GM12878 (cell line): ENCODE results near the gene BCAS2. TPM values are rescaled to one million over a fixed set of nuclear protein-coding genes. Genes with fewer than 3 reads are reported as not detected.

Source experiments
- ATAC-seq: fragments of 200-7000 bp; cut with Tn5 transposase; 3 replicates; pipeline ENCODE4 v1.9.1; 2020; ENCODE audit warnings: mild to moderate bottlenecking, moderate library complexity
- BruUV-seq: library from RNA; stranded (reverse); fragments of 400-500 nt; replicated peaks from 2 replicates; lab custom pipeline; 2021; lab: Mats Ljungman, UMichigan
- CTCF ChIA-PET: fragments of 300-600 bp; sonication (Branson Sonifier 250); formaldehyde crosslinking; extraction: SDS; loops from one replicate; lab custom pipeline; 2021; ENCODE audit warnings: inconsistent platforms; lab: Yijun Ruan, JAX
- POLR2A ChIA-PET: fragments of 350-600 bp; formaldehyde crosslinking; extraction: SDS; loops from one replicate; lab custom pipeline; 2021; ENCODE audit warnings: inconsistent platforms; lab: Charles Lee
- RAD21 ChIA-PET: fragments of 300-600 bp; sonication (Branson Sonifier 250); formaldehyde crosslinking; loops from one replicate; lab custom pipeline; 2023; ENCODE audit warnings: antibody characterized with exemption; ENCODE audit not compliant: unreplicated experiment; lab: Charles Lee
- SMC1A ChIA-PET: fragments of 300-600 bp; sonication (Branson Sonifier 250); formaldehyde crosslinking; loops from one replicate; lab custom pipeline; 2023; ENCODE audit not compliant: unreplicated experiment, uncharacterized antibody; lab: Charles Lee
- DNase-seq: peaks from one replicate; pipeline ENCODE4 v3.0.0-alpha.2; 2011; ENCODE audit warnings: low read depth, low spot score
- FAIRE-seq: peaks from 3 replicates; lab custom pipeline; 2011; peaks lifted over from hg19 to GRCh38; lab: Jason Lieb, UNC
- H2AFZ ChIP-seq: 2 replicates; pipeline ENCODE4 v1.6.0; 2011; ENCODE audit warnings: low read depth, low read length, control low read depth; ENCODE audit not compliant: control insufficient read depth
- H3K27ac ChIP-seq: 2 replicates; pipeline ENCODE4 v1.5.1; 2011; ENCODE audit warnings: control low read depth; ENCODE audit not compliant: control insufficient read depth, insufficient read depth
- H3K27me3 ChIP-seq, 2 experiments: replicated peaks in 1 of 2; 2 replicates each; pipeline versions ENCODE4 v1.6.0 to v1.6.1; 2011; ENCODE audit warnings: low read length in 1 of 2; ENCODE audit not compliant: control insufficient read depth in 2 of 2, insufficient read depth in 2 of 2
- H3K36me3 ChIP-seq, 2 experiments: 2 replicates each; pipeline ENCODE4 v1.5.1; 2011; ENCODE audit warnings: low read length in 1 of 2; ENCODE audit not compliant: control insufficient read depth in 2 of 2, insufficient read depth in 2 of 2
- H3K4me1 ChIP-seq: 2 replicates; pipeline ENCODE4 v1.6.1; 2011; ENCODE audit warnings: mild to moderate bottlenecking, low read length, moderate library complexity, mixed read lengths; ENCODE audit not compliant: control insufficient read depth, insufficient read depth
- H3K4me2 ChIP-seq: 2 replicates; pipeline ENCODE4 v1.6.0; 2011; ENCODE audit warnings: control low read depth; ENCODE audit not compliant: control insufficient read depth, insufficient read depth
- H3K4me3 ChIP-seq: fragments of 200-600 bp; sonication (generic); 2 replicates; pipeline ENCODE4 v1.5.1; 2016
- H3K79me2 ChIP-seq: 2 replicates; pipeline ENCODE4 v1.6.0; 2011; ENCODE audit warnings: low read length; ENCODE audit not compliant: control insufficient read depth, insufficient read depth
- H3K9ac ChIP-seq: 2 replicates; pipeline ENCODE4 v1.8.0; 2011; ENCODE audit warnings: low read length, control low read depth, mixed read lengths; ENCODE audit not compliant: control insufficient read depth, insufficient read depth
- H3K9me3 ChIP-seq: replicated peaks from 3 replicates; pipeline ENCODE4 v1.5.1; 2011; ENCODE audit warnings: mild to moderate bottlenecking, low read length; ENCODE audit not compliant: control insufficient read depth, insufficient read depth
- H4K20me1 ChIP-seq: 2 replicates; pipeline ENCODE4 v1.6.0; 2011; ENCODE audit not compliant: control insufficient read depth, insufficient read depth
- HSF1 ChIP-seq: fragments of 150-350 bp; IDR thresholded peaks from 2 replicates; pipeline ENCODE4 v1.6.1; 2014; ENCODE audit warnings: mild to moderate bottlenecking, low read depth, low read length
- JUND ChIP-seq: IDR thresholded peaks from 2 replicates; pipeline ENCODE4 v1.6.1; 2012; ENCODE audit warnings: low read depth, mild to moderate bottlenecking, low read length, improper control_type of control experiment, moderate library complexity
- MTA3 ChIP-seq: IDR thresholded peaks from 2 replicates; pipeline ENCODE4 v1.6.1; 2012; ENCODE audit warnings: low read length, inconsistent platforms, borderline replicate concordance
- POU2F2 ChIP-seq: IDR thresholded peaks from 3 replicates; pipeline ENCODE4 v1.6.1; 2011; ENCODE audit warnings: low read depth, mild to moderate bottlenecking, low read length, borderline replicate concordance
- RAD21 ChIP-seq: IDR thresholded peaks from 2 replicates; pipeline ENCODE4 v1.6.1; 2011; ENCODE audit warnings: mild to moderate bottlenecking, low read depth, low read length, moderate library complexity; ENCODE audit not compliant: insufficient read depth
- SMAD1 ChIP-seq: fragments of 450-650 bp; IDR thresholded peaks from 2 replicates; pipeline ENCODE4 v1.6.1; 2018; ENCODE audit warnings: mild to moderate bottlenecking, low read depth; ENCODE audit not compliant: partially characterized antibody
- ZNF217 ChIP-seq: fragments of 450-650 bp; IDR thresholded peaks from 2 replicates; pipeline ENCODE4 v1.6.1; 2017; ENCODE audit warnings: antibody characterized with exemption, mild to moderate bottlenecking
- WGBS: methylation state at CpG from one replicate; pipeline ENCODE4 v1.1.6; 2016; ENCODE audit warnings: low lambda C conversion rate; ENCODE audit not compliant: insufficient replicate concordance, insufficient coverage; ENCODE audit errors: missing lambda C conversion rate; 5-methylcytosine and 5-hydroxymethylcytosine counted together
- in situ Hi-C: fragments of 300-500 bp; cut with MboI; formaldehyde crosslinking; loops from 9 replicates; pipeline ENCODE4 v1.14.3; 2018; ENCODE audit warnings: mixed read lengths
- intact Hi-C: fragments of 100-400 bp; cut with micrococcal nuclease; formaldehyde crosslinking; loops from one replicate; pipeline ENCODE4 v1.14.2; 2022; ENCODE audit not compliant: unreplicated experiment
- polyA plus RNA-seq, 11 experiments: library from polyadenylated mRNA; depleted of rRNA in 4 of 11; unstranded in 6 of 11; stranded (reverse) in 5 of 11; fragments of >200 nt; fragmentation: Nextera tagmentation in 4 of 11; fragmentation: Illumina TruSeq in 1 of 11; extraction: Ambion mirVana in 4 of 11; extraction: Trizol in 1 of 11; gene quantifications; 1 replicate in 1 of 11; 2 replicates in 10 of 11; pipeline versions ENCODE4 v1.2.1 to v1.2.3, GENCODE V29; 2011 to 2016; ENCODE audit warnings: inconsistent platforms in 2 of 11, missing spikeins in 2 of 11, low read depth in 1 of 11
- total RNA-seq, 4 experiments: library from RNA; depleted of rRNA in 3 of 4; stranded (reverse); fragments of >200 nt in 3 of 4; fragmentation: Illumina TruSeq in 1 of 4; extraction: Trizol in 1 of 4; gene quantifications; 2 replicates each; pipeline versions ENCODE4 v1.2.1 to v1.2.3, GENCODE V29; 2013 to 2021
- TF ChIP-seq, protein P1 (sequence below): fragments of 450-650 bp; IDR thresholded peaks from 2 replicates; pipeline ENCODE4 v1.6.1; 2016; ENCODE audit warnings: mild to moderate bottlenecking
- TF ChIP-seq, protein P2 (sequence below): fragments of 450-650 bp; IDR thresholded peaks from 2 replicates; pipeline ENCODE4 v1.6.1; 2018; ENCODE audit warnings: mild to moderate bottlenecking, low read depth, moderate library complexity; ENCODE audit not compliant: partially characterized antibody
- TF ChIP-seq, protein P3 (sequence below): fragments of 450-650 bp; IDR thresholded peaks from 2 replicates; pipeline ENCODE4 v1.6.1; 2017; ENCODE audit warnings: mild to moderate bottlenecking

The BCAS2 gene
- total and polyA plus RNA-seq, 10 of the 15 experiments (the other 5 are each of a cell fraction or from before 2014, with no cell fraction given): 37.3 to 129 (median 60.7) TPM

DNA sequence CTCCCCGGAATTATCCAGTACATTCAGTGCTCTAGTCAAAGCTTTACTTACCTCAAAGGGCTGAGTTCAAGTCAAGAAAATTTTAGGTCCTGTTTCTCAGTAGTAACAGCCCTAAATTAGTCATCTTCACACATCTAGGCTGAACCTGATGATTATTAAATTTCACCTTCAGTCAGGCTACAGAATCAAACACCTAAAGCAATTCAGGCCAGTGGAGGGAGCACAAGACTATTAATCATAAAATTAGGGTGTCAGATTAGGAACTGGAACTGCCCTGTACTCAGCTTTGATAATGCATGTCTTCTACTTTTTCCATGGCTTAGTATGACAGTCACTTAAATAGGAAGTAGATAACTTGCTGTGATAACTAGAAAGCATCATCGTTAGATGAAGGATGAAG lies 28.4 kb upstream of the BCAS2 start:
- TF ChIP-seq RAD21 (0 out of 2 replicates have a peak, but pooled peaks have one; percentile 14), ZNF217 (no peak)
- TF ChIP-seq, protein P1, sequence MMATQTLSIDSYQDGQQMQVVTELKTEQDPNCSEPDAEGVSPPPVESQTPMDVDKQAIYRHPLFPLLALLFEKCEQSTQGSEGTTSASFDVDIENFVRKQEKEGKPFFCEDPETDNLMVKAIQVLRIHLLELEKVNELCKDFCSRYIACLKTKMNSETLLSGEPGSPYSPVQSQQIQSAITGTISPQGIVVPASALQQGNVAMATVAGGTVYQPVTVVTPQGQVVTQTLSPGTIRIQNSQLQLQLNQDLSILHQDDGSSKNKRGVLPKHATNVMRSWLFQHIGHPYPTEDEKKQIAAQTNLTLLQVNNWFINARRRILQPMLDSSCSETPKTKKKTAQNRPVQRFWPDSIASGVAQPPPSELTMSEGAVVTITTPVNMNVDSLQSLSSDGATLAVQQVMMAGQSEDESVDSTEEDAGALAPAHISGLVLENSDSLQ: peak; percentile 17; the same call in 1 of the 2 replicates
- Histone ChIP-seq H3K27me3 (no peaks in the 10 kb centered on the region), H3K9me3 (no peaks in the 10 kb centered on the region), H2AFZ (no peak overlapping the region), H3K4me2 (no peak overlapping the region), H3K4me3 (no peak overlapping the region), H3K36me3 (no peaks in the 10 kb centered on the region), H3K9ac (no peak overlapping the region), H3K27ac (no peak overlapping the region), H4K20me1 (no peaks in the 10 kb centered on the region), H3K4me1 (no peaks in the 10 kb centered on the region), H3K79me2 (no peaks in the 10 kb centered on the region)
- 31% methylated on average over 2 of the region's 2 CpGs for WGBS
- intact Hi-C loops (no loop called here), in situ Hi-C loops (no loop called here)
- CTCF ChIA-PET: no interaction called here
- POLR2A ChIA-PET: no interaction called here
- ATAC-seq (no peak), DNase-seq (no peak), FAIRE-seq (no peak)
- RAD21 ChIA-PET: no interaction called here
- no TSS peak for BruUV-seq
- SMC1A ChIA-PET: interaction anchor here (0.6 kb wide), 1 partner anchor 230 kb away, joined by 4 read pairs; no protein-coding TSS in a partner anchor

- no TSS peak for BruUV-seq
- ChIA-PET CTCF (no interaction called here), RAD21 (no interaction called here), SMC1A (interaction anchor here (0.6 kb wide), 1 partner anchor 229 kb away, joined by 4 read pairs; no protein-coding TSS in a partner anchor), POLR2A (no interaction called here)
- no peaks in the 10 kb centered on the region for H3K4me1 ChIP-seq
- H2AFZ ChIP-seq: no peak overlapping the region
- no peak overlapping the region for H3K4me2 ChIP-seq
- H3K9ac ChIP-seq: no peak overlapping the region
- in situ Hi-C loops (no loop called here), intact Hi-C loops (no loop called here)
- FAIRE-seq: no peak
- ATAC-seq: no peak
- no peak overlapping the region for H3K27ac ChIP-seq
- DNase-seq: no peak
- H3K9me3 ChIP-seq: no peaks in the 10 kb centered on the region
- no peaks in the 10 kb centered on the region for H3K36me3 ChIP-seq
- H3K27me3 ChIP-seq: no peaks in the 10 kb centered on the region
- no peaks in the 10 kb centered on the region for H4K20me1 ChIP-seq
- WGBS: 42% methylated on average over 3 of the region's 3 CpGs
- H3K4me3 ChIP-seq: no peak overlapping the region
- no peaks in the 10 kb centered on the region for H3K79me2 ChIP-seq
- TF ChIP-seq, protein P2, sequence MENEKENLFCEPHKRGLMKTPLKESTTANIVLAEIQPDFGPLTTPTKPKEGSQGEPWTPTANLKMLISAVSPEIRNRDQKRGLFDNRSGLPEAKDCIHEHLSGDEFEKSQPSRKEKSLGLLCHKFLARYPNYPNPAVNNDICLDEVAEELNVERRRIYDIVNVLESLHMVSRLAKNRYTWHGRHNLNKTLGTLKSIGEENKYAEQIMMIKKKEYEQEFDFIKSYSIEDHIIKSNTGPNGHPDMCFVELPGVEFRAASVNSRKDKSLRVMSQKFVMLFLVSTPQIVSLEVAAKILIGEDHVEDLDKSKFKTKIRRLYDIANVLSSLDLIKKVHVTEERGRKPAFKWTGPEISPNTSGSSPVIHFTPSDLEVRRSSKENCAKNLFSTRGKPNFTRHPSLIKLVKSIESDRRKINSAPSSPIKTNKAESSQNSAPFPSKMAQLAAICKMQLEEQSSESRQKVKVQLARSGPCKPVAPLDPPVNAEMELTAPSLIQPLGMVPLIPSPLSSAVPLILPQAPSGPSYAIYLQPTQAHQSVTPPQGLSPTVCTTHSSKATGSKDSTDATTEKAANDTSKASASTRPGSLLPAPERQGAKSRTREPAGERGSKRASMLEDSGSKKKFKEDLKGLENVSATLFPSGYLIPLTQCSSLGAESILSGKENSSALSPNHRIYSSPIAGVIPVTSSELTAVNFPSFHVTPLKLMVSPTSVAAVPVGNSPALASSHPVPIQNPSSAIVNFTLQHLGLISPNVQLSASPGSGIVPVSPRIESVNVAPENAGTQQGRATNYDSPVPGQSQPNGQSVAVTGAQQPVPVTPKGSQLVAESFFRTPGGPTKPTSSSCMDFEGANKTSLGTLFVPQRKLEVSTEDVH: no peak
- TF ChIP-seq POU2F2 (no peak), JUND (no peak), SMAD1 (no peak), MTA3 (no peak), HSF1 (no peak)
- TF ChIP-seq, protein P3, sequence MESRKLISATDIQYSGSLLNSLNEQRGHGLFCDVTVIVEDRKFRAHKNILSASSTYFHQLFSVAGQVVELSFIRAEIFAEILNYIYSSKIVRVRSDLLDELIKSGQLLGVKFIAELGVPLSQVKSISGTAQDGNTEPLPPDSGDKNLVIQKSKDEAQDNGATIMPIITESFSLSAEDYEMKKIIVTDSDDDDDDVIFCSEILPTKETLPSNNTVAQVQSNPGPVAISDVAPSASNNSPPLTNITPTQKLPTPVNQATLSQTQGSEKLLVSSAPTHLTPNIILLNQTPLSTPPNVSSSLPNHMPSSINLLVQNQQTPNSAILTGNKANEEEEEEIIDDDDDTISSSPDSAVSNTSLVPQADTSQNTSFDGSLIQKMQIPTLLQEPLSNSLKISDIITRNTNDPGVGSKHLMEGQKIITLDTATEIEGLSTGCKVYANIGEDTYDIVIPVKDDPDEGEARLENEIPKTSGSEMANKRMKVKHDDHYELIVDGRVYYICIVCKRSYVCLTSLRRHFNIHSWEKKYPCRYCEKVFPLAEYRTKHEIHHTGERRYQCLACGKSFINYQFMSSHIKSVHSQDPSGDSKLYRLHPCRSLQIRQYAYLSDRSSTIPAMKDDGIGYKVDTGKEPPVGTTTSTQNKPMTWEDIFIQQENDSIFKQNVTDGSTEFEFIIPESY: no peak
These were observed 27.6 kb upstream of the BCAS2 start for GRCh38 chr1:114609026-114609425.
